SU-DHL-6 (cell line): ENCODE measurements around the gene GUK1.

Experiments used
- EZH2phosphoT487 ChIP-seq: fragments of 200-600 bp; sonication (generic), shearing (Covaris generic); conservative IDR thresholded peaks from 2 replicates; pipeline ENCODE4 v1.6.1; 2018; ENCODE audit warnings: mild to moderate bottlenecking, antibody characterized with exemption, low read length, moderate library complexity, mixed read lengths
- TF ChIP-seq, protein P1 (sequence below): fragments of 200-600 bp; sonication (generic); IDR thresholded peaks from one replicate; pipeline ENCODE4 v1.5.1; 2017; ENCODE audit warnings: antibody characterized with exemption, mild to moderate bottlenecking, low read length, moderate library complexity; ENCODE audit not compliant: insufficient read depth, poor library complexity, severe bottlenecking

DNA sequence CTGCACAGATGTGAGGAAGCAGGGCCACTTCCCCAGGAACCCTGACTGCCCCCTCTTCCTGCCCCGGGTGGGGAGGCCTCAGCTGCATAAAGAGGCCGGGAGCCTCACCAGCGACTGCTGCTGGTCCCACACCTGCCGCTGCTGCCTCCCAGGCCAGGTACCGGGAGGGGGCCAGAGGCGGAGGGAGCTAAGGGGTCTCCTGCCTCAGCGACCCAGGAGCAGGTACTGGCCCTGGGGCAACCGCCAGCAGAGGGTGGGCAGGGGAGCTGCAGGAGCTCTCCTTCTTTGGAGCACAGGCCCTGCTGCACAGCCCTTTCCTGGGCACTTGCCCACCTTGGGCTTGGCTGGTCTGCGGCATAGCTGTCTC is 16.4 kb downstream of the GUK1 start:
- TF ChIP-seq, protein P1, sequence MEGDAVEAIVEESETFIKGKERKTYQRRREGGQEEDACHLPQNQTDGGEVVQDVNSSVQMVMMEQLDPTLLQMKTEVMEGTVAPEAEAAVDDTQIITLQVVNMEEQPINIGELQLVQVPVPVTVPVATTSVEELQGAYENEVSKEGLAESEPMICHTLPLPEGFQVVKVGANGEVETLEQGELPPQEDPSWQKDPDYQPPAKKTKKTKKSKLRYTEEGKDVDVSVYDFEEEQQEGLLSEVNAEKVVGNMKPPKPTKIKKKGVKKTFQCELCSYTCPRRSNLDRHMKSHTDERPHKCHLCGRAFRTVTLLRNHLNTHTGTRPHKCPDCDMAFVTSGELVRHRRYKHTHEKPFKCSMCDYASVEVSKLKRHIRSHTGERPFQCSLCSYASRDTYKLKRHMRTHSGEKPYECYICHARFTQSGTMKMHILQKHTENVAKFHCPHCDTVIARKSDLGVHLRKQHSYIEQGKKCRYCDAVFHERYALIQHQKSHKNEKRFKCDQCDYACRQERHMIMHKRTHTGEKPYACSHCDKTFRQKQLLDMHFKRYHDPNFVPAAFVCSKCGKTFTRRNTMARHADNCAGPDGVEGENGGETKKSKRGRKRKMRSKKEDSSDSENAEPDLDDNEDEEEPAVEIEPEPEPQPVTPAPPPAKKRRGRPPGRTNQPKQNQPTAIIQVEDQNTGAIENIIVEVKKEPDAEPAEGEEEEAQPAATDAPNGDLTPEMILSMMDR, result no peak
- TF ChIP-seq EZH2phosphoT487, result no peak
